GM18520 (cell line): ENCODE measurements around the gene GSTA4.
"Not testable (repeated sequence)": the region's sequence is repeated elsewhere in the genome, so short reads cannot be mapped to it uniquely, and the experiment has no call there.

Source experiments
- ATAC-seq: cut with Tn5 transposase; IDR thresholded peaks from one replicate; pipeline ENCODE4 v1.9.1; 2021; ENCODE audit not compliant: unreplicated experiment

Gene GSTA4

DNA sequence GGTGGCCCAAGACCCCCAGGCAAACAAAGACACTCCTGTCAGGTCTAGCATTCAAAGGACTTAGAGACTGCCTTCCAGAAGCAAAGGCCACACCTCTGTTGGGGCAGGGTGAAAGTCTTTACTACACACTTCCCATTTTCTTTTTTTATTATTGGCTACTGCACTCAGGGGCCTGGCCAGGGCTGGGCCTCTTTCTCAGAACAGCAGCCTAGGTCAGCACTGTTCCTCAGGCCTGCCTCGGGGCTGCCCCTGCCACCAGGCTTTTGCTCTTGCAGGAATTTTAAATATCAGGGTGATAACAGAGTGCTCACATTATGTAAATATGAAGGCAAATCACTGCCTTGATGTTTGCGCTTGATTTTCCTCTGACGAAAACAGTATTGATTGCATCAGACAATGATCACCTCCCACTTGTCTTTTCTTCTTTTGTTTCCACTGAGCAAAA lies 18.5 kb downstream of the GSTA4 start:
- ATAC-seq, result peak; percentile 55

DNA sequence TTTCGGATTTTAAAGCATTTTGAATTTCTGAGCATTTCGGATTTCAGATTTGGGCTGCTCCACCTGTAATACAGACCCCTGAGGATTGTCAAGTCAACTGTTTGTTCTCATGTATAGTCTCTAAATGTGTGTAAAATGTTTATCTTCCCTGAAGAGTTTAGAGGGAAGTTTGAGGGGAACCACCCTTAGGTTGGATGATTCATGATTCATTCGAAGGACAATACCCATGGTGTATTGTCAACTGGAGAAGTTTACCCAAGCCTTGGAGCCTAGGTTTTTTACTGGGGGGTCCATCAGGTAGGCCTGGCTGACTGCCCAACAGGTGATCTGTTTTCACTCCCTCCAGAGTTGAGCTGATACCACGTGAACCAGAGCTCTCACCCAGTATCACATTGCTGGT lies 18.9 kb downstream of the GSTA4 start:
- ATAC-seq, result no peak

GRCh38 chr6:52975580-52975979 lies 19.5 kb downstream of the GSTA4 start:
- no peak for ATAC-seq

- no peak for ATAC-seq
These were observed 22.1 kb downstream of the GSTA4 start for GRCh38 chr6:52972989-52973388.

DNA sequence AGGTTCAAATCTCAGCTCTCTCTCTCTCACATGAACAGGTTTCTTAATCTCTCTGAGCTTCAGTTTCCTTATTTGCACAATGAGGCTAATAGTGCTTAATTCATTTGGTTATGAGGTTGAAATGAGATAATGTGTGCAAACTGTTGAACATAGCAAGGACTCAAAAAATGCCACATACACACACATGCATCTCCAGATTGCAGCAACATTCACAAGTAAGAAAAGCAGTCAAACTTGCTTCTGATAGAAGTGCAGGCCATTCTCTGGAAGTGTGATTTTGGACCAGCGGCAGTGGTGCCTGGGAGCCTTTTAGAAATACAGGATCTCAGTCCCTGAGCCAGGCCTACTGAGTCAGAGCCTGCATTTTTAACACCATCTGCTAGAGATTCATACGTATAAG lies 25.7 kb downstream of the GSTA4 start:
- no peak for ATAC-seq

DNA sequence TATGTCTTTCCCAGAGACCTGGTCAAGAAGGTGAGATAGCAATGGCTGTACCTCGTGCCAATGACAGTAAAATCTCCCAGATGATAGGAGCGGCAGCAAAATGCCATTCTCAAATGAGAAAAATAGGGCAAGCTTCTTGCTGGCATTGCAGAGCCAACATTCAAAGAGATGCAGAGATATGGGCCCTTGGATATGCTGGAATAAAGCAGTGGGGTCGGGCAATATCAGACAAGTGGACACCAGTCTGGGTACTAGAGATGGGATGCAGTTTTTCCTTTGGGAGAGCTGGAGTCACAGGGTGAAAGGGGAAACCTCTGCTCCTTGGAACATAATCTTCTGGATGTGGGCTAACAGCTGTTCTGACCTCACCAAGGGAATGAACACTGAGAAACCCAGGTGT lies 29.0 kb downstream of the GSTA4 start:
- no peak for ATAC-seq

GRCh38 chr6:52965380-52965779 lies 29.7 kb downstream of the GSTA4 start:
- no peak for ATAC-seq

DNA sequence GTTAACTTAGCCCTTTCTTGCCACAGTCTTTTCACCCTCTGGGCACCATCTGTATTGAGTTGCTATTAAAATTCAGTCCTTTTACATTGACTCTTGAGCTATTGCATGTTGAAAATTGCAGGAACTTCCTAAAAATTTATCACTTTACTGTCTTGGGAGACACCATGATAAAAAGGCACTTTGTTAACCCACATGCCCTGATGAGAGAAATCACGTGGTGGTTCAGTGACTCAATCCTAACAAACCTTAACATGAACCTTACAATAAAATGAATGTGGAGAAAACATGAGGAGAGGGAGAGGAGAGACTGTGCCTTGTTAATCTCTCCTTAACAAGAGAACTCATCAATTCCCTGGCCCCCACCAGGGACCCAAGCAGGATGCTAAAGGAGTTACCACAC lies 30.8 kb downstream of the GSTA4 start:
- ATAC-seq, result no peak

GRCh38 chr6:52962701-52963100 lies 32.4 kb downstream of the GSTA4 start:
- no peak for ATAC-seq

- not testable (repeated sequence) for ATAC-seq
These were observed 34.1 kb downstream of the GSTA4 start for GRCh38 chr6:52961022-52961421.

DNA sequence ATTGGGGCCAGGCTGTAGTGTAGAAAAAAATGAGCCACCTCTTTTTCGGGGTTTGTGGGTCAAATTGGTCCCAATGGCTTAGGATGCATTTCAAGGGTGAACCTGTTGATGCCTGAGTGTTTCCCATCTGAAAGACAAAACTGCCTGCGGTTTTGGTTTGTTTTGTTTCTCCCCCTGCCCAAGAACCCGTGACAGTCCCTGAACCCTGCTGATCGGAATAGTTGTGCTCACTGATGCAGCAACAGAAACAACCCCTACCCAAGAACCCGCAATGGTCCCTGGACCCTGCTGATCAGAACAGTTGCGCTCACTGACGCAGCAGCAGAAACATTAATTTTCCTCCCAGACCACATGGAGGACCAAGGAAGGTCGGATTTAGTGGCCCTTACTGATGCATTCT lies 34.9 kb downstream of the GSTA4 start:
- not testable (repeated sequence) for ATAC-seq

- ATAC-seq, result no peak
These were observed 36.4 kb downstream of the GSTA4 start for GRCh38 chr6:52958546-52959255.

GRCh38 chr6:52955871-52956270 lies 39.2 kb downstream of the GSTA4 start:
- no peak for ATAC-seq

GRCh38 chr6:52953911-52954839 lies 40.9 kb downstream of the GSTA4 start:
- peak; percentile 85 for ATAC-seq

- no peak for ATAC-seq
These were observed 48.8 kb downstream of the GSTA4 start for GRCh38 chr6:52946306-52946705.

- ATAC-seq, result not testable (repeated sequence)
These were observed 52.3 kb downstream of the GSTA4 start for GRCh38 chr6:52942821-52943220.

GRCh38 chr6:52942221-52942620 lies 52.9 kb downstream of the GSTA4 start:
- no peak for ATAC-seq

GRCh38 chr6:52937908-52938307 lies 57.2 kb downstream of the GSTA4 start:
- no peak for ATAC-seq

- no peak for ATAC-seq
These were observed 61.3 kb downstream of the GSTA4 start for GRCh38 chr6:52933778-52934177.

DNA sequence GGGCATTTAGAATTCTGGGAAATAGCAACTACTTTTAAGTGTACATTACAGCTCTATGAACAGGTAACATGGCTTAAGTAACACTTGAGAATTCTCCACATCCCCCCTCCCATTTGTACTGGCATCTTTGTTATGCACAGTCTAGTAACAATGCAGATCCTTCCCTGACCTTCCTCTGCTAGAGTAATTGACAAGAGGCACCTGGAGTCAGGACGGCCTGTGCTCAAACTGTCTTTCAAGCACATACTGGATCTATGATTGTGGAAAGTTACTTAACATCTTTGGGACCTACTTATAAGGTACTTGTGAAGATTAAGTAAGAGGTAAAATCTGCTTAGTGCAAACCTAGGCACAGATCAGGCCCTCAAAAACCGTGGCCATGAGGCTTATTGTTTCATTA lies 63.7 kb downstream of the GSTA4 start:
- ATAC-seq, result no peak

- no peak for ATAC-seq
These were observed 65.5 kb downstream of the GSTA4 start for GRCh38 chr6:52929321-52930164.
